Uterus (tissue), 2 donors: ENCODE measurements around the gene NAA35.

Experiments used
- POLR2A ChIP-seq, 2 donors: fragments of 450-650 bp; IDR thresholded peaks; one replicate each; pipeline ENCODE4 v1.6.1; 2016; ENCODE audit warnings: antibody characterized with exemption in 2 of 2, mild to moderate bottlenecking in 1 of 2, moderate library complexity in 1 of 2
- TF ChIP-seq, protein P1 (sequence below), 4 experiments: fragments of 200-600 bp in 2 of 4; fragments of 450-650 bp in 2 of 4; sonication (generic) in 2 of 4; IDR thresholded peaks; one replicate each; pipeline ENCODE4 v1.5.1; 2016 to 2019; ENCODE audit warnings: antibody characterized with exemption in 4 of 4, mild to moderate bottlenecking in 2 of 4, moderate library complexity in 1 of 4

DNA sequence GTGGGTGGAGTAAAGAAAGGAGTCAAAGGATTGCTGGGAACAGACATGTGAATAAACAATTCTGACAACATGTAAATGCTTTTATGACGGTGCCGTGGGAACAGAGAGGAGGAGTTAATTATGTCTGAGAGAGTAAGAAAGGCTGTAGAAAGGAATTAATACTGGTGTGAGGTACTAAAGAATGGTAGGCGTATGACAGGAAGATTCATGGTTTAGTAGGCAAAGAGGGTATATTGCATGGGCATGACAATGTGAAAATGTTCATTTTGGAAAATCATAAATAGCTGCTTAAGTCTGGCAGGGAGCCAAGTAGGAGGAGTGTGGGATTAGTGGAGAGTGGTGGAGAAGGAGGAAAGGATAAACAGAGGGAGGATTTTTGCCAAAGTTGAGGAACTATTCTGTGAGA lies 19.7 kb downstream of the NAA35 start:
- no peak for TF ChIP-seq POLR2A (IDR thresholded peaks at IDR 0.05)
- TF ChIP-seq, protein P1, sequence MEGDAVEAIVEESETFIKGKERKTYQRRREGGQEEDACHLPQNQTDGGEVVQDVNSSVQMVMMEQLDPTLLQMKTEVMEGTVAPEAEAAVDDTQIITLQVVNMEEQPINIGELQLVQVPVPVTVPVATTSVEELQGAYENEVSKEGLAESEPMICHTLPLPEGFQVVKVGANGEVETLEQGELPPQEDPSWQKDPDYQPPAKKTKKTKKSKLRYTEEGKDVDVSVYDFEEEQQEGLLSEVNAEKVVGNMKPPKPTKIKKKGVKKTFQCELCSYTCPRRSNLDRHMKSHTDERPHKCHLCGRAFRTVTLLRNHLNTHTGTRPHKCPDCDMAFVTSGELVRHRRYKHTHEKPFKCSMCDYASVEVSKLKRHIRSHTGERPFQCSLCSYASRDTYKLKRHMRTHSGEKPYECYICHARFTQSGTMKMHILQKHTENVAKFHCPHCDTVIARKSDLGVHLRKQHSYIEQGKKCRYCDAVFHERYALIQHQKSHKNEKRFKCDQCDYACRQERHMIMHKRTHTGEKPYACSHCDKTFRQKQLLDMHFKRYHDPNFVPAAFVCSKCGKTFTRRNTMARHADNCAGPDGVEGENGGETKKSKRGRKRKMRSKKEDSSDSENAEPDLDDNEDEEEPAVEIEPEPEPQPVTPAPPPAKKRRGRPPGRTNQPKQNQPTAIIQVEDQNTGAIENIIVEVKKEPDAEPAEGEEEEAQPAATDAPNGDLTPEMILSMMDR (IDR thresholded peaks at IDR 0.05), result no peak
